HG02588 (cell line): Measurements from ENCODE around the gene ANGPTL1.
"Not testable (repeated sequence)": the region's sequence is repeated elsewhere in the genome, so short reads cannot be mapped to it uniquely, and the experiment has no call there.

ENCODE experiments used
- ATAC-seq: cut with Tn5 transposase; IDR thresholded peaks from one replicate; pipeline ENCODE4 v1.9.1; 2021; ENCODE audit warnings: mild to moderate bottlenecking, moderate library complexity; ENCODE audit not compliant: unreplicated experiment

ANGPTL1 gene

GRCh38 chr1:178869119-178869697 is 1.7 kb downstream of the ANGPTL1 start:
- no peak for ATAC-seq

- ATAC-seq, result no peak
Observed at GRCh38 chr1:178868706-178869105, 2.2 kb downstream of the ANGPTL1 start.

- no peak for ATAC-seq
Observed at GRCh38 chr1:178867670-178868069, 3.2 kb downstream of the ANGPTL1 start.

- no peak for ATAC-seq
Observed at GRCh38 chr1:178864326-178864725, 6.6 kb downstream of the ANGPTL1 start.

GRCh38 chr1:178862864-178863263 is 8.0 kb downstream of the ANGPTL1 start:
- no peak for ATAC-seq

GRCh38 chr1:178862416-178862815 is 8.5 kb downstream of the ANGPTL1 start:
- ATAC-seq, result no peak

- no peak for ATAC-seq
Observed at GRCh38 chr1:178857126-178857525, 13.8 kb downstream of the ANGPTL1 start.

- no peak for ATAC-seq
Observed at GRCh38 chr1:178849918-178850317, 21.0 kb downstream of the ANGPTL1 start.

- not testable (repeated sequence) for ATAC-seq
Observed at GRCh38 chr1:178847919-178848318, 23.0 kb downstream of the ANGPTL1 start.

GRCh38 chr1:178847396-178847849 is 23.5 kb downstream of the ANGPTL1 start:
- no peak for ATAC-seq

- ATAC-seq, result no peak
Observed at GRCh38 chr1:178846306-178846705, 24.6 kb downstream of the ANGPTL1 start.

GRCh38 chr1:178844436-178844835 is 26.4 kb downstream of the ANGPTL1 start:
- ATAC-seq, result no peak

GRCh38 chr1:178825167-178825566 is 45.7 kb downstream of the ANGPTL1 start:
- ATAC-seq, result no peak

- ATAC-seq, result no peak
Observed at GRCh38 chr1:178821134-178821866, 49.6 kb downstream of the ANGPTL1 start.

GRCh38 chr1:178819123-178819522 is 51.8 kb downstream of the ANGPTL1 start:
- ATAC-seq, result no peak

- no peak for ATAC-seq
Observed at GRCh38 chr1:178818416-178818815, 52.5 kb downstream of the ANGPTL1 start.

- no peak for ATAC-seq
Observed at GRCh38 chr1:178810585-178810984, 60.3 kb downstream of the ANGPTL1 start.

GRCh38 chr1:178808529-178808928 is 62.3 kb downstream of the ANGPTL1 start:
- ATAC-seq, result no peak

GRCh38 chr1:178806665-178807300 is 64.1 kb downstream of the ANGPTL1 start:
- ATAC-seq, result no peak

- no peak for ATAC-seq
Observed at GRCh38 chr1:178802873-178803272, 68.0 kb downstream of the ANGPTL1 start.
